NCI-H2196 treated with DMSO at 0.1 percent for 48 hours (cell line): ENCODE measurements around the gene CCDC47.

Experiments
- DNase-seq: peaks from one replicate; lab custom pipeline; 2025; ENCODE audit not compliant: unreplicated experiment; lab: John Stamatoyannopoulos, UW

The CCDC47 gene

GRCh38 chr17:63699638-63700527 lies 73.5 kb downstream of the CCDC47 start, which contains the start of gene LIMD2:
Gene LIMD2, minus strand, starts transcription at chr17:63700125. Its CDS starts 827 bp downstream, at chr17:63699298.
- DNase-seq: peak; percentile 46

- DNase-seq: no peak
Observed at GRCh38 chr17:63698886-63699637, 74.3 kb downstream of the CCDC47 start.

- no peak for DNase-seq
Observed at GRCh38 chr17:63698381-63698885, 75.0 kb downstream of the CCDC47 start.

GRCh38 chr17:63697341-63698286 lies 75.8 kb downstream of the CCDC47 start:
- DNase-seq: no peak

- DNase-seq: no peak
Observed at GRCh38 chr17:63696381-63696961, 76.9 kb downstream of the CCDC47 start.

GRCh38 chr17:63695889-63696288 lies 77.5 kb downstream of the CCDC47 start:
- DNase-seq: no peak
